ENCODE data around the gene RNU7-1.
"Not testable (repeated sequence)": the region's sequence is repeated elsewhere in the genome, so short reads cannot be mapped to it uniquely, and the experiment has no call there.

RNU7-1 gene

GRCh38 chr12:6903722-6904121 lies 39.9 kb upstream of the RNU7-1 start:
- no peak overlapping the region for H3K4me3 ChIP-seq (ENCODE audit: control insufficient read depth, low read depth, low read length)
- no peak for DNase-seq (ENCODE audit: low read depth)
- TF ChIP-seq, protein P1, sequence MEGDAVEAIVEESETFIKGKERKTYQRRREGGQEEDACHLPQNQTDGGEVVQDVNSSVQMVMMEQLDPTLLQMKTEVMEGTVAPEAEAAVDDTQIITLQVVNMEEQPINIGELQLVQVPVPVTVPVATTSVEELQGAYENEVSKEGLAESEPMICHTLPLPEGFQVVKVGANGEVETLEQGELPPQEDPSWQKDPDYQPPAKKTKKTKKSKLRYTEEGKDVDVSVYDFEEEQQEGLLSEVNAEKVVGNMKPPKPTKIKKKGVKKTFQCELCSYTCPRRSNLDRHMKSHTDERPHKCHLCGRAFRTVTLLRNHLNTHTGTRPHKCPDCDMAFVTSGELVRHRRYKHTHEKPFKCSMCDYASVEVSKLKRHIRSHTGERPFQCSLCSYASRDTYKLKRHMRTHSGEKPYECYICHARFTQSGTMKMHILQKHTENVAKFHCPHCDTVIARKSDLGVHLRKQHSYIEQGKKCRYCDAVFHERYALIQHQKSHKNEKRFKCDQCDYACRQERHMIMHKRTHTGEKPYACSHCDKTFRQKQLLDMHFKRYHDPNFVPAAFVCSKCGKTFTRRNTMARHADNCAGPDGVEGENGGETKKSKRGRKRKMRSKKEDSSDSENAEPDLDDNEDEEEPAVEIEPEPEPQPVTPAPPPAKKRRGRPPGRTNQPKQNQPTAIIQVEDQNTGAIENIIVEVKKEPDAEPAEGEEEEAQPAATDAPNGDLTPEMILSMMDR (IDR thresholded peaks at IDR 0.05; ENCODE audit: control insufficient read depth, insufficient read depth, low read depth, low read length, missing control alignments): no peak

GRCh38 chr12:6904280-6905276 lies 39.0 kb upstream of the RNU7-1 start, which contains the start of gene LRRC23:
Gene LRRC23, plus strand, starts transcription at chr12:6904822. Its CDS starts 812 bp downstream, at chr12:6905634.
- TF ChIP-seq, protein P1 (IDR thresholded peaks at IDR 0.05; ENCODE audit: control insufficient read depth, insufficient read depth, low read depth, low read length, missing control alignments): no peak
- peak within 1 kb of the TSS; percentile 75 for H3K4me3 ChIP-seq (ENCODE audit: control insufficient read depth, low read depth, low read length)
- DNase-seq (ENCODE audit: low read depth): peak; percentile 64

- TF ChIP-seq, protein P1 (IDR thresholded peaks at IDR 0.05; ENCODE audit: control insufficient read depth, insufficient read depth, low read depth, low read length, missing control alignments): no peak
- DNase-seq (ENCODE audit: low read depth): no peak
- peak overlapping the region; percentile 75 for H3K4me3 ChIP-seq (ENCODE audit: control insufficient read depth, low read depth, low read length)
These were observed 38.1 kb upstream of the RNU7-1 start for GRCh38 chr12:6905414-6906040.

- not testable (repeated sequence) for H3K4me3 ChIP-seq (ENCODE audit: control insufficient read depth, low read depth, low read length); DNase-seq (ENCODE audit: low read depth)
These were observed 35.5 kb upstream of the RNU7-1 start for GRCh38 chr12:6908141-6908540.

- no peak overlapping the region for H3K4me3 ChIP-seq (ENCODE audit: control insufficient read depth, low read depth, low read length)
- TF ChIP-seq, protein P1 (IDR thresholded peaks at IDR 0.05; ENCODE audit: control insufficient read depth, insufficient read depth, low read depth, low read length, missing control alignments): no peak
- no peak for DNase-seq (ENCODE audit: low read depth)
These were observed 34.0 kb upstream of the RNU7-1 start for GRCh38 chr12:6909421-6910145.

DNA sequence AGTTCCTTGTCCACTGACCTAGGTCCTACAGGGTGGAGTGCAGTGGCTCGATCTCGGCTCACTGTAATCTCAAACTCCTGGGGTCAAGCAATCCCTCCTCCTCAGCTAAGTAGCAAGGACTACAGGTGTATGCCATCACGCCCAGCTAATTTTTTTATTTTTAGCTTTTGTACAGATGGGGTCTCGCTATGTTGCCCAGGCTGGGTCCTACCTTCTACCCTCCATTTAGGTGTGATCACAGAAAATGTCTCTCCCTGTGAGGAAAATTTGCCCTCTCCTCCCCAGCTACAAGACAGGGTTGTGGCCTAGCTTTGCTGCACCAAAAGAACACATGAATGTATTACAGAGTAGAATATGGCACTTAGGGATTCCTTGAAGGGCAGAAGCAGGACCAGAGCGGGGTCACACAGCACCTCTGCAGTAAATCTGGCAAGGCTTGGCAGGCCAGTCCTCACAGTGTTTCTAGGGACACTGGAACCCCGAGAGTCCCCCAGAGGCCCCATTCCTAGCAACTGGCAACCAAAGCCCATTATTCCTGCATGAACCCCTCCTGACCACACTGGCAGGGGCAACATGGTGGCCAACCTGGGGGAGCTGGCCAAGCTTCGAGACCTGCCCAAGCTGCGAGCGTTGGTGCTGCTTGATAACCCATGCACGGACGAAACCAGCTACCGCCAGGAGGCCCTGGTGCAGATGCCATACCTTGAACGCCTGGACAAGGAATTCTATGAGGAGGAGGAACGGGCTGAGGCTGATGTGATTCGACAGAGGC lies 31.3 kb upstream of the RNU7-1 start:
- no peak overlapping the region for H3K4me3 ChIP-seq (ENCODE audit: control insufficient read depth, low read depth, low read length)
- DNase-seq (ENCODE audit: low read depth): no peak
- TF ChIP-seq, protein P1 (IDR thresholded peaks at IDR 0.05; ENCODE audit: control insufficient read depth, insufficient read depth, low read depth, low read length, missing control alignments): no peak
